Subcutaneous abdominal adipose tissue (tissue), 5 donors: ENCODE data around the gene CCNB2.

Experiments used
- H3K27ac ChIP-seq: one replicate; pipeline ENCODE4 v1.7.0; 2013; ENCODE audit warnings: low read depth, mild to moderate bottlenecking, inconsistent platforms, low read length, moderate library complexity
- H3K27me3 ChIP-seq, 5 donors: one replicate each; pipeline ENCODE4 v1.7.0; 2013; ENCODE audit warnings: low read length in 5 of 5, inconsistent platforms in 1 of 5; ENCODE audit not compliant: control insufficient read depth in 5 of 5, insufficient read depth in 4 of 5
- H3K36me3 ChIP-seq, 5 donors: one replicate each; pipeline ENCODE4 v1.7.0; 2013; ENCODE audit warnings: low read length in 5 of 5; ENCODE audit not compliant: control insufficient read depth in 5 of 5, insufficient read depth in 5 of 5
- H3K4me1 ChIP-seq, 5 donors: one replicate each; pipeline ENCODE4 v1.7.0; 2013; ENCODE audit warnings: low read length in 5 of 5, mild to moderate bottlenecking in 3 of 5, moderate library complexity in 1 of 5; ENCODE audit not compliant: control insufficient read depth in 5 of 5, insufficient read depth in 5 of 5
- H3K4me3 ChIP-seq, 5 donors: one replicate each; pipeline ENCODE4 v1.7.0; 2013; ENCODE audit warnings: low read length in 5 of 5, low read depth in 1 of 5
- H3K9ac ChIP-seq, 5 donors: one replicate each; pipeline ENCODE4 v1.7.0; 2013; ENCODE audit warnings: low read length in 5 of 5, mild to moderate bottlenecking in 4 of 5, moderate library complexity in 3 of 5
- H3K9me3 ChIP-seq, 5 donors: one replicate each; pipeline ENCODE4 v1.7.0; 2013; ENCODE audit warnings: low read length in 5 of 5; ENCODE audit not compliant: control insufficient read depth in 5 of 5
- donor health status: healthy.
- donor health status: healthy.
- donor health status: healthy.
- donor health status: healthy.
- donor health status: healthy.

Gene CCNB2

DNA sequence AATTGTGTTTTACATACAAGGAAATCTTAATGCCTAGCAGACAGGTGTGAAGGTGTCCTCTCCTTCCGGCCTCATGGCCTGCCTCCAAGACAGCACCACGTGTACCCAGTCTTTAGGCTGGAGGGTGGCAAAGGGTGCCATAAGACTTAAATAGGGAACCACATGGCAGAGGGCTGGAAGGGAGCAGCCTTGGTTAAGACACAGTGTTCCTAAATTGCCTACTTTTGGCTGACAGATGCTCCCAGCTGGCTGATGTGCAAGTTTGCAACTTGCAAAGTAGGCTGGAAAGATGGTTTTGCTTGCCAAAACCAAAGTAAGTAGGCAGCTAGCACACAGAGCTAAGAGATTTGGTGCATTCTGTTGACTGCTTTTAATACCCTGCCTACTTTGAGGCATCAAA lies 45.2 kb downstream of the CCNB2 start:
- H3K36me3 ChIP-seq, result peaks cover 9 to 69% (median 46%) of the 10 kb centered on the region in 5 donors
- no peaks in the 10 kb centered on the region for H3K27me3 ChIP-seq
- H3K27ac ChIP-seq, result no peak overlapping the region
- H3K4me1 ChIP-seq, result peaks cover 0 to 4% (median 0%) of the 10 kb centered on the region in 5 donors
- H3K4me3 ChIP-seq, result no peak overlapping the region
- no peaks in the 10 kb centered on the region for H3K9me3 ChIP-seq
- no peak overlapping the region for H3K9ac ChIP-seq

DNA sequence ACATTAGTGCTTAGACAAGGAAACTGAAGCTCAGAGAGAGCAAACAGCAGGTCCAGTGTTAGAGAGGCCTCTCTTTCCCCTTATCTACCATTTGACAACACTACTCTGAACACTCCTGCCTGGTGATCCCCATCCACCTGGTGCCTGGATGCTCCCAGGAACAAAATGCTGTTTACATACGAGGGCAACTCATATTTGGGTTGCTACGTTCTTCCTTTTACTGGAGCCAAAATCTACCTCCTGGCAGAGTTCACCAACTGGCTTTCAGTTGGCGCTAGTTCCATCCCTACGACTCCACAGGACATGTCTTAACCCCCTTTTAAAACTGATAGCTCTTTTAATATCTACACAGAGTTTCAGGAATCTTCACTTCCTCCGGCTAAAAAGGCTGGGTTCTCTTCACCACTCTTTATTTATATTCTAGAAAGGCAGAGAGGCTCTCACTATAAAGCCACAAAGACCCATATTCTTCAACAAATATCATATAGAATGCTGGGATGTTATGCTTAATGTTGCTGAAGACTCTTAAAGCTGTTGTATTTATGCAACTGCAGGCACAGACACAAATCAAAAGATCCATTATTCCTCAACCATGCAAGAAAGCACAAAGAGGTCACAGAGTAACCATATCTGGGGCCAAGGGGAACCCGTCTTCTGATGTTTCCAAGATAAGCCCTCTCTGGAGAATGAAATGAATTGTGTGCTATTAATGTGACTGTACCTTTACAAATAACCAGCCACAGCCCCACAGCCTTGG lies 47.9 kb downstream of the CCNB2 start:
- H3K27ac ChIP-seq, result no peak overlapping the region
- H3K36me3 ChIP-seq, result peaks cover 9 to 68% (median 49%) of the 10 kb centered on the region in 5 donors

DNA sequence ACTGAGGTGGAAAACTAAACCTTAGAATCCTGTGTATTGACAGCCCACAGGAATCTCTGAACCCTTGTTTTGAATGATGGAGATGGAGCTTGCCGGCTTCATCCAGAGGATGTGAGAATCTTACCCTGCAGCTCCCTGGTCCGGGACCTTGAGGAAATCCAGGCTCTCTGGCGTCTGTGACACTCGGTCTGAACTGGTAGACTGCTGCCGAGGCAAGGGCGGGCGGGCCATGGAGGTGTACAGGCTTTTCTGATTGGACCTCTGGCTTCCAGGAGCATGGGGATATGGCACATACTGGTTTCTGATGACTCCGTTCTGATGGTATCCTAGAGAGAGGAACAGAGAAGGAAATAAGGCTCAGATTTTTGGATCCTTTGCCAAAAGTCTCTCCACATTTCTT lies 48.5 kb downstream of the CCNB2 start:
- Histone ChIP-seq H3K9ac (no peak overlapping the region), H3K4me3 (no peak overlapping the region), H3K4me1 (peaks cover 0 to 4% (median 0%) of the 10 kb centered on the region in 5 donors), H3K9me3 (no peaks in the 10 kb centered on the region), H3K36me3 (peaks cover 9 to 73% (median 52%) of the 10 kb centered on the region in 5 donors), H3K27ac (no peak overlapping the region), H3K27me3 (no peaks in the 10 kb centered on the region)

More for the DNA sequence above, 47.9 kb downstream of the CCNB2 start:
- H3K9ac ChIP-seq, result no peak overlapping the region
- no peak overlapping the region for H3K4me3 ChIP-seq
- no peaks in the 10 kb centered on the region for H3K9me3 ChIP-seq
- H3K4me1 ChIP-seq, result peaks cover 0 to 4% (median 0%) of the 10 kb centered on the region in 5 donors
- no peaks in the 10 kb centered on the region for H3K27me3 ChIP-seq

DNA sequence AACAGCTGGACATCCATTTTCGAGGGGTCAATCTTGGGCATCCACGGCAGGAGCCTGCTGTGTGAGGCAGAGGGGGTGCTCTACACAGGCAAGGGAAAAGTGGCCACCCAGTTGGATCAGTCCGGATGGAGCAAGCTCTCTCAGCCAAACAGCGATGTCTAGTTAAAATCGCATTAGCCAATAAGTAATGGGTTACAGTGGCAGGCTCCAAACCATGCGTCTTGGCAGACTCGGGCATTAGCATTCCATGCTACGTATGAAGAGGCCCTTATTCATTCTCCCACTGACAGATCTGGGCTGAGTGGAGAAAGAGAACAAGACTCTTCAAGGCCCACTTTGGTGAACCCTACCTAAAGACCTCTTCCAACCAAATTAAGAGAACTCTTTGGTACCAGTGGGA lies 49.3 kb downstream of the CCNB2 start:
- Histone ChIP-seq H3K9me3 (no peaks in the 10 kb centered on the region), H3K4me3 (no peak overlapping the region), H3K4me1 (peaks cover 0 to 4% (median 0%) of the 10 kb centered on the region in 5 donors), H3K27me3 (no peaks in the 10 kb centered on the region), H3K36me3 (peaks cover 8 to 78% (median 52%) of the 10 kb centered on the region in 5 donors), H3K27ac (no peak overlapping the region), H3K9ac (no peak overlapping the region)

DNA sequence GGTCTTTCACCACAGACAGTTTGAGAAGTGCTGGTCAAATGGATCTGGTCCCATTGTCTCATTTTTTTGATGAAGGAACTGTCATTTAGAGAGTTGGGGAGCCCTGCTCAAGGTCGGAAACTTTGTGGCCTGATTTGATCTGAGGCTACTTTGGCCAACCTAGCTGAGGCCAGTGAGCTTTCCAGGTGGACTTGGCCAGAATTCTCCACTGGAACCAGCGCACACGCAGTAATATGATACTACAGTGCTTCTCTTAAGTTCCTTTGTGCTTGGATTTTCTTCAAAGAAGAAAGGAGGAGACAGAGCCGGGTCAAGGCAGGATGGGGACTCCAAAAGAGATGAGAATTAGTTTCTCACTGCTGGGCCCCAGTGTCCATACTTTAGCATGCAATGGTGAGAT lies 50.5 kb downstream of the CCNB2 start:
- no peak overlapping the region for H3K4me3 ChIP-seq
- H3K27ac ChIP-seq, result no peak overlapping the region
- H3K4me1 ChIP-seq, result peaks cover 0 to 2% (median 0%) of the 10 kb centered on the region in 5 donors
- peaks cover 3 to 81% (median 47%) of the 10 kb centered on the region in 5 donors for H3K36me3 ChIP-seq
- no peaks in the 10 kb centered on the region for H3K27me3 ChIP-seq
- no peak overlapping the region for H3K9ac ChIP-seq
- no peaks in the 10 kb centered on the region for H3K9me3 ChIP-seq

DNA sequence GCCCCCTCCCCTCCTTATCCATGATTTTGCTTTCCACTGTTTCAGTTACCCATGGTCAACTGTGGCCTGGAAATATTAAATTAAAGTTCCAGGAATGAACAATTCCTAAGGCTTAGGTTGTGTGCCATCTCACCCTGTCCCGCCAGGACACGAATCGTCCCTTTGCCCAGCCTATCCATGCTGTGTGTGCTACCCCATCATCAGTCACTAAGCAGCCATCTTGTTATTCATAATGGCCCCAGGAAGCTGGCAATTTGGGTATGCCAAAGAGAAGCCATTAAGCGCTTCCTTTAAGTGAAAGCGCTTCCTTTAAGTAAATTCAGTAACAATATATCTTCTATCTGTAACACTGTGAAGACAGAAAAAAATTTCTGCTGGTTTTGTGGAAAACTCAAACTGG lies 52.5 kb downstream of the CCNB2 start:
- H3K4me1 ChIP-seq, result peaks cover 0 to 2% (median 0%) of the 10 kb centered on the region in 5 donors
- H3K4me3 ChIP-seq, result no peak overlapping the region
- H3K27ac ChIP-seq, result no peak overlapping the region
- no peak overlapping the region for H3K9ac ChIP-seq
- peaks cover 3 to 82% (median 51%) of the 10 kb centered on the region in 5 donors for H3K36me3 ChIP-seq
- no peaks in the 10 kb centered on the region for H3K27me3 ChIP-seq
- H3K9me3 ChIP-seq, result no peaks in the 10 kb centered on the region

DNA sequence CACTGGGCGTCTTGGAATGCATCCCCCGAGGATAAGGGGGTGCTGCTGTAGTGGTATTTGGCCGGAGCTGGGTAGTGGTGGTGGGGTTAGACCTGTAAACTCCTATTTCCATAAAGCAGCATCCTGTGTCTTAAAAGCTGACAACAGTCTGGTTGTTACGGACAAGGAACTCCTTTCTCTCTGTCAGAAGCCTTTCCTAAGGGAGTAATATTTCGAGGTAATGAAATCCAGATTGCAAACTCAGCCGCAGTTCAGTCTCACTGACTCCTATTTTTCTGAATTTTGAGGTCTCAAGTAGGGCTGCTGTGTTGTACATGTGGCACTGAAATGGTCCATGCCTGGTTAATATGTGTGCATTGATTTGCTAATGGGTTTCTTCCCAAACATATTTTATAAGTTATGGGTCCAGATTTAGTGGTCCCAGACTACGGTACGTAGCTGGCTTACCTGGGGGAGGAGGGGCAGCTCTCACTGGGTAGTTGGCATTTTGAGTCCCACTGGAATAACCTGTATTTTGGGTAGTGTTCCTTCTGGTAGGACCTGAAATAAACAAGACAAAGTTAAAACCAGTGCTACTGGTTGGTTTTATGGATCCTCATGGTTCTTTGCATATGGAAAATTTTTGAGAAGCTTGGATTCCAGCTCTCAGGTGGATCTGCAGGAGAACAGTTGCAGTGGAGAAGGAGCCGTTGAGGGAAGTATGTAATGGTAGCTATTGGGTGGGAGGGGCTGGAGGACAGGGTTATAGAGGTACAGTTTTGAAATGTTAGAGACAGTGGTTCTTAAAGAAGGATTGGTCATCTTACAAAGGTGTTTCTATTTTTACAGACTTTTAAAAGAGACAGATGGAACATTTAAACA lies 53.1 kb downstream of the CCNB2 start:
- peaks cover 1 to 82% (median 48%) of the 10 kb centered on the region in 5 donors for H3K36me3 ChIP-seq
- no peak overlapping the region for H3K27ac ChIP-seq
- H3K9ac ChIP-seq, result no peak overlapping the region
- peaks cover 0 to 2% (median 0%) of the 10 kb centered on the region in 5 donors for H3K4me1 ChIP-seq
- no peaks in the 10 kb centered on the region for H3K9me3 ChIP-seq
- H3K27me3 ChIP-seq, result no peaks in the 10 kb centered on the region
- H3K4me3 ChIP-seq, result no peak overlapping the region

DNA sequence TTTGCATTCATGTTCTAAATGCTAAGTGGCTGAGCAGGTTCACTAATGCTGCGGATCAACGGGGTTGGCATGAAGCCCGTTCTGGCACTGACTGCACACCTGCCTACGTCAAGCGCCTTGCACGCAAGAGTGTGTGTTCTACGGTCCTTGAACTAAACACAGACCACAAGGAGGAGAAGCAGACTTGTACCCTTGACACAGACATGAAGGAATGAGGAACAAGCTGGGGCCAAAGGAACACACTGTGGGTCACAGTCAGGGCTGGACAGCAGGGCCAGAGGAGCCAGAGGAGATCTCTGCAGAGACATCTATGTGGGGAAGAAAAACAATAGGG lies 53.7 kb downstream of the CCNB2 start:
- Histone ChIP-seq H3K4me3 (no peak overlapping the region), H3K36me3 (peaks cover 0 to 78% (median 42%) of the 10 kb centered on the region in 5 donors), H3K9ac (no peak overlapping the region), H3K4me1 (peaks cover 0 to 2% (median 0%) of the 10 kb centered on the region in 5 donors), H3K9me3 (no peaks in the 10 kb centered on the region), H3K27ac (no peak overlapping the region), H3K27me3 (no peaks in the 10 kb centered on the region)

DNA sequence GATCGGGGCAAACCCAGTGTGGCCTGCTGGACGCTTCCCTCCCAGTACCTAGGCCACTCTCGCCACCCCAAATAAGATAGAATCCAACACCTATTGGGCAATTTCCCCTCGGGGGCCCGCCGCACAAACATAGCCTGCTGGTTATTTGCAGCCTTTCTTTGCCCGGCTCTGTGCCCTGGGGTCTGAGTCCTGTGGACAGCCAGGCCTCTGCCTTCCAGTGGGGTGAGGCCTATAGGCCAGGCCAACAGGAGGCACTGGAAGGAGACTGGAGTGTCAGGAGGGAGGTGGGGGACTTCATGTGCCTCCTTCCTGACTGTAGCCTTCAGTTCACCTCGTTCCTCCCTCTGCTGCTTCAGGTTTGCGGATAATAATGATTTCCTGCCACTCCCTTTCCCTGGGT lies 54.3 kb downstream of the CCNB2 start:
- H3K4me3 ChIP-seq, result no peak overlapping the region
- no peak overlapping the region for H3K9ac ChIP-seq
- H3K27ac ChIP-seq, result no peak overlapping the region
- H3K36me3 ChIP-seq, result peaks cover 0 to 72% (median 37%) of the 10 kb centered on the region in 5 donors
- H3K27me3 ChIP-seq, result no peaks in the 10 kb centered on the region
- no peaks in the 10 kb centered on the region for H3K9me3 ChIP-seq
- peaks cover 0 to 2% (median 0%) of the 10 kb centered on the region in 5 donors for H3K4me1 ChIP-seq
